Sciatic nerve (tissue), 2 donors: Measurements from ENCODE around the gene COPA. TPM values are rescaled to one million over a fixed set of nuclear protein-coding genes. Genes with fewer than 3 reads are reported as not detected.

Source experiments
- ATAC-seq: fragments of 200-7000 bp; cut with Tn5 transposase; one replicate; pipeline ENCODE4 v1.9.1; 2020; ENCODE audit warnings: mild to moderate bottlenecking, moderate library complexity
- DNase-seq: peaks from one replicate; pipeline ENCODE4 v3.0.0-alpha.2; 2020; ENCODE audit warnings: low spot score
- intact Hi-C: fragments of 100-400 bp; cut with DNase I; formaldehyde crosslinking; loops from one replicate; pipeline ENCODE4 v1.14.2; 2022
- total RNA-seq: library from RNA; stranded (reverse); fragmentation: NEBNext Ultra II Directional; extraction: Animal tissue kit (Norgen Biotek cat#: 25700); gene quantifications from one replicate; pipeline ENCODE4 v1.2.1, GENCODE V29; 2021
- donor health status: DM: no; HTN: no; CAD: no.
- donor health status: DM: no; HTN: no; CAD: no.

COPA gene
- total RNA-seq, 1 donor from 2014 or later: 147 TPM

- DNase-seq (peak; percentile 96), ATAC-seq (peak; percentile 99)
- intact Hi-C loops: no loop called here
Measured at GRCh38 chr1:160284782-160285344, 58.2 kb downstream of the COPA start, which contains the start of gene PEX19. TSS of gene PEX19 (minus strand) at chr1:160285133. CDS start at chr1:160285124, 9 bp downstream.

GRCh38 chr1:160284220-160284781 lies 58.7 kb downstream of the COPA start:
- DNase-seq: no peak
- ATAC-seq: peak; percentile 67
- intact Hi-C loops: no loop called here

GRCh38 chr1:160282807-160283206 lies 60.2 kb downstream of the COPA start:
- intact Hi-C loops: no loop called here
- DNase-seq (no peak), ATAC-seq (no peak)

- intact Hi-C loops: no loop called here
- ATAC-seq (no peak), DNase-seq (no peak)
Measured at GRCh38 chr1:160277987-160278386, 65.1 kb downstream of the COPA start.

GRCh38 chr1:160277330-160277729 lies 65.7 kb downstream of the COPA start:
- DNase-seq (no peak), ATAC-seq (no peak)
- intact Hi-C loops: no loop called here

GRCh38 chr1:160271025-160271424 lies 72.0 kb downstream of the COPA start:
- ATAC-seq (no peak), DNase-seq (no peak)
- intact Hi-C loops: no loop called here

GRCh38 chr1:160267284-160267991 lies 75.6 kb downstream of the COPA start:
- no peak for ATAC-seq
- intact Hi-C loops: no loop called here
- no peak for DNase-seq

GRCh38 chr1:160264795-160265307 lies 78.2 kb downstream of the COPA start:
- intact Hi-C loops: no loop called here
- no peak for ATAC-seq
- DNase-seq: no peak

- DNase-seq (peak; percentile 99), ATAC-seq (peak; percentile 99)
- intact Hi-C loops: no loop called here
Measured at GRCh38 chr1:160261893-160262794, 80.9 kb downstream of the COPA start, which contains the start of gene DCAF8. TSS of gene DCAF8 (minus strand) at chr1:160262549. CDS start at chr1:160244008, 18,541 bp downstream.

- intact Hi-C loops: no loop called here
- peak; percentile 33 for ATAC-seq
- DNase-seq: no peak
Measured at GRCh38 chr1:160261556-160261892, 81.5 kb downstream of the COPA start.

- intact Hi-C loops: no loop called here
- ATAC-seq (no peak), DNase-seq (no peak)
Measured at GRCh38 chr1:160260406-160261382, 82.4 kb downstream of the COPA start.

GRCh38 chr1:160258177-160258798 lies 84.8 kb downstream of the COPA start:
- DNase-seq: no peak
- intact Hi-C loops: loop anchor here (10.0 kb wide), 1 partner anchor 163 kb away; the partner anchor contains the start of gene IGSF8
- no peak for ATAC-seq

- ATAC-seq (no peak), DNase-seq (no peak)
- intact Hi-C loops: loop anchor here (10.0 kb wide), 1 partner anchor 163 kb away; the partner anchor contains the start of gene IGSF8
Measured at GRCh38 chr1:160257411-160258015, 85.5 kb downstream of the COPA start.

GRCh38 chr1:160256396-160257046 lies 86.5 kb downstream of the COPA start:
- intact Hi-C loops: loop anchor here (10.0 kb wide), 1 partner anchor 162 kb away; the partner anchor contains the start of gene IGSF8
- DNase-seq: no peak
- no peak for ATAC-seq

GRCh38 chr1:160255781-160256300 lies 87.2 kb downstream of the COPA start:
- ATAC-seq (no peak), DNase-seq (no peak)
- intact Hi-C loops: loop anchor here (10.0 kb wide), 1 partner anchor 161 kb away; the partner anchor contains the start of gene IGSF8
